Measurements from ENCODE around the gene COL19A1. TPM values are rescaled to one million over a fixed set of nuclear protein-coding genes. Genes with fewer than 3 reads are reported as not detected.

COL19A1 gene
- total RNA-seq, 2 donors from 2014 or later: 0.42 TPM; not detected in 1

GRCh38 chr6:69846312-69846711, 20.0 kb upstream of the COL19A1 start:
- H3K27ac Mint-ChIP-seq: no peak overlapping the region

GRCh38 chr6:69846770-69847491, 19.4 kb upstream of the COL19A1 start:
- Mint-ChIP-seq H3K9me3 (no peaks in the 10 kb centered on the region), H3K27me3 (peaks cover 12 to 23% of the 10 kb centered on the region in 2 donors), H3K4me1 (ENCODE audit: low read depth in 2 of 2) (peaks cover 0 to 2% of the 10 kb centered on the region in 2 donors), H3K4me3 (no peak overlapping the region), H3K27ac (no peak overlapping the region), H3K36me3 (no peaks in the 10 kb centered on the region)
- no peak for DNase-seq (ENCODE audit: low spot score)
- ATAC-seq: no peak

More at GRCh38 chr6:69846312-69846711, 20.0 kb upstream of the COL19A1 start:
- Mint-ChIP-seq H3K4me3 (no peak overlapping the region), H3K9me3 (no peaks in the 10 kb centered on the region), H3K36me3 (no peaks in the 10 kb centered on the region), H3K4me1 (ENCODE audit: low read depth in 2 of 2) (peaks cover 0 to 2% of the 10 kb centered on the region in 2 donors), H3K27me3 (peaks cover 16 to 29% of the 10 kb centered on the region in 2 donors)
- ATAC-seq (no peak), DNase-seq (ENCODE audit: low spot score) (no peak)

- Mint-ChIP-seq H3K4me3 (no peak overlapping the region), H3K27ac (no peak overlapping the region), H3K4me1 (ENCODE audit: low read depth in 2 of 2) (peaks cover 0 to 2% of the 10 kb centered on the region in 2 donors), H3K27me3 (peaks cover 14 to 28% of the 10 kb centered on the region in 2 donors), H3K9me3 (no peaks in the 10 kb centered on the region), H3K36me3 (no peaks in the 10 kb centered on the region)
- ATAC-seq (no peak), DNase-seq (ENCODE audit: low spot score) (no peak)
Observed at GRCh38 chr6:69847492-69847788, 18.9 kb upstream of the COL19A1 start.

GRCh38 chr6:69848552-69848951, 17.8 kb upstream of the COL19A1 start:
- Mint-ChIP-seq H3K4me3 (no peak overlapping the region), H3K36me3 (peaks cover 7% of the 10 kb centered on the region), H3K4me1 (ENCODE audit: low read depth in 2 of 2) (no peaks in the 10 kb centered on the region), H3K27ac (no peak overlapping the region), H3K9me3 (peaks cover 3% of the 10 kb centered on the region), H3K27me3 (peaks cover 18 to 30% of the 10 kb centered on the region in 2 donors)
- ATAC-seq (no peak), DNase-seq (ENCODE audit: low spot score) (no peak)

- H3K9me3 Mint-ChIP-seq: peaks cover 3% of the 10 kb centered on the region
- no peak for ATAC-seq
- H3K36me3 Mint-ChIP-seq: peaks cover 7% of the 10 kb centered on the region
- no peak overlapping the region for H3K27ac Mint-ChIP-seq
- no peaks in the 10 kb centered on the region for H3K4me1 Mint-ChIP-seq (ENCODE audit: low read depth in 2 of 2)
- peaks cover 16 to 34% of the 10 kb centered on the region in 2 donors for H3K27me3 Mint-ChIP-seq
- H3K4me3 Mint-ChIP-seq: no peak overlapping the region
- DNase-seq (ENCODE audit: low spot score): no peak
Observed at GRCh38 chr6:69852706-69853105, 13.7 kb upstream of the COL19A1 start.

- DNase-seq (ENCODE audit: low spot score) (no peak), ATAC-seq (no peak)
- peaks cover 7 to 12% of the 10 kb centered on the region in 2 donors for H3K4me1 Mint-ChIP-seq (ENCODE audit: low read depth in 2 of 2)
- peaks cover 40 to 65% of the 10 kb centered on the region in 2 donors for H3K27me3 Mint-ChIP-seq
- no peak overlapping the region for H3K4me3 Mint-ChIP-seq
- no peak overlapping the region for H3K27ac Mint-ChIP-seq
- no peaks in the 10 kb centered on the region for H3K36me3 Mint-ChIP-seq
- no peaks in the 10 kb centered on the region for H3K9me3 Mint-ChIP-seq
Observed at GRCh38 chr6:69861986-69862385, 4.4 kb upstream of the COL19A1 start.

GRCh38 chr6:69863766-69864165, 2.6 kb upstream of the COL19A1 start:
- DNase-seq (ENCODE audit: low spot score) (no peak), ATAC-seq (no peak)
- H3K4me3 Mint-ChIP-seq: no peak overlapping the region
- H3K36me3 Mint-ChIP-seq: no peaks in the 10 kb centered on the region
- no peak overlapping the region for H3K27ac Mint-ChIP-seq
- peaks cover 7 to 12% of the 10 kb centered on the region in 2 donors for H3K4me1 Mint-ChIP-seq (ENCODE audit: low read depth in 2 of 2)
- no peaks in the 10 kb centered on the region for H3K9me3 Mint-ChIP-seq
- H3K27me3 Mint-ChIP-seq: peaks cover 40 to 67% of the 10 kb centered on the region in 2 donors

GRCh38 chr6:69865126-69865525, 1.2 kb upstream of the COL19A1 start:
- H3K36me3 Mint-ChIP-seq: no peaks in the 10 kb centered on the region
- peaks cover 7 to 12% of the 10 kb centered on the region in 2 donors for H3K4me1 Mint-ChIP-seq (ENCODE audit: low read depth in 2 of 2)
- DNase-seq (ENCODE audit: low spot score) (no peak), ATAC-seq (no peak)
- no peak overlapping the region for H3K27ac Mint-ChIP-seq
- H3K9me3 Mint-ChIP-seq: no peaks in the 10 kb centered on the region
- no peak overlapping the region for H3K4me3 Mint-ChIP-seq
- peaks cover 44 to 79% of the 10 kb centered on the region in 2 donors for H3K27me3 Mint-ChIP-seq

GRCh38 chr6:69866770-69867638, 648 bp downstream of the COL19A1 start:
- no peak overlapping the region for H3K27ac Mint-ChIP-seq
- peak; percentile 65 for DNase-seq (ENCODE audit: low spot score)

GRCh38 chr6:69867639-69867976, 1.3 kb downstream of the COL19A1 start:
- H3K4me1 Mint-ChIP-seq (ENCODE audit: low read depth in 2 of 2): peaks cover 7 to 12% of the 10 kb centered on the region in 2 donors
- no peak overlapping the region for H3K27ac Mint-ChIP-seq
- DNase-seq (ENCODE audit: low spot score) (no peak), ATAC-seq (no peak)
- H3K4me3 Mint-ChIP-seq: peak overlapping the region; percentile 54
- no peaks in the 10 kb centered on the region for H3K36me3 Mint-ChIP-seq
- H3K27me3 Mint-ChIP-seq: peaks cover 42 to 78% of the 10 kb centered on the region in 2 donors
- H3K9me3 Mint-ChIP-seq: no peaks in the 10 kb centered on the region

More at GRCh38 chr6:69866770-69867638, 648 bp downstream of the COL19A1 start:
- H3K9me3 Mint-ChIP-seq: no peaks in the 10 kb centered on the region
- peak; percentile 90 to 93 for ATAC-seq
- H3K4me3 Mint-ChIP-seq: peak overlapping the region; percentile 83
- peaks cover 43 to 80% of the 10 kb centered on the region in 2 donors for H3K27me3 Mint-ChIP-seq
- H3K4me1 Mint-ChIP-seq (ENCODE audit: low read depth in 2 of 2): peaks cover 7 to 12% of the 10 kb centered on the region in 2 donors
- no peaks in the 10 kb centered on the region for H3K36me3 Mint-ChIP-seq

GRCh38 chr6:69868252-69868804, 2.0 kb downstream of the COL19A1 start:
- Mint-ChIP-seq H3K4me1 (ENCODE audit: low read depth in 2 of 2) (peaks cover 7 to 12% of the 10 kb centered on the region in 2 donors), H3K36me3 (no peaks in the 10 kb centered on the region), H3K9me3 (no peaks in the 10 kb centered on the region), H3K27ac (no peak overlapping the region), H3K27me3 (peaks cover 41 to 73% of the 10 kb centered on the region in 2 donors), H3K4me3 (peak overlapping the region; percentile 54)
- DNase-seq (ENCODE audit: low spot score): no peak
- ATAC-seq: no peak

GRCh38 chr6:69868961-69869360, 2.6 kb downstream of the COL19A1 start:
- no peaks in the 10 kb centered on the region for H3K9me3 Mint-ChIP-seq
- H3K27me3 Mint-ChIP-seq: peaks cover 41 to 71% of the 10 kb centered on the region in 2 donors
- no peak overlapping the region for H3K4me3 Mint-ChIP-seq
- peaks cover 7 to 12% of the 10 kb centered on the region in 2 donors for H3K4me1 Mint-ChIP-seq (ENCODE audit: low read depth in 2 of 2)
- no peaks in the 10 kb centered on the region for H3K36me3 Mint-ChIP-seq
- no peak overlapping the region for H3K27ac Mint-ChIP-seq
- DNase-seq (ENCODE audit: low spot score) (no peak), ATAC-seq (no peak)

GRCh38 chr6:69871107-69871506, 4.8 kb downstream of the COL19A1 start:
- Mint-ChIP-seq H3K36me3 (no peaks in the 10 kb centered on the region), H3K27ac (no peak overlapping the region), H3K9me3 (no peaks in the 10 kb centered on the region), H3K4me1 (ENCODE audit: low read depth in 2 of 2) (peaks cover 7 to 9% of the 10 kb centered on the region in 2 donors), H3K27me3 (peaks cover 40 to 68% of the 10 kb centered on the region in 2 donors), H3K4me3 (no peak overlapping the region)
- no peak for DNase-seq (ENCODE audit: low spot score)
- ATAC-seq: no peak

- Mint-ChIP-seq H3K36me3 (no peaks in the 10 kb centered on the region), H3K27me3 (peaks cover 30 to 50% of the 10 kb centered on the region in 2 donors), H3K9me3 (no peaks in the 10 kb centered on the region), H3K4me3 (no peak overlapping the region), H3K27ac (no peak overlapping the region), H3K4me1 (ENCODE audit: low read depth in 2 of 2) (no peaks in the 10 kb centered on the region)
- ATAC-seq: no peak
- DNase-seq (ENCODE audit: low spot score): no peak
Observed at GRCh38 chr6:69873291-69873690, 6.9 kb downstream of the COL19A1 start.
